GM18505 (cell line): ENCODE measurements around the gene ERGIC1.

Experiments used
- ATAC-seq: cut with Tn5 transposase; IDR thresholded peaks from one replicate; pipeline ENCODE4 v1.9.1; 2021; ENCODE audit not compliant: unreplicated experiment
- POLR2A ChIP-seq: IDR thresholded peaks from 4 replicates; pipeline ENCODE4 v1.6.1; 2011; ENCODE audit warnings: borderline replicate concordance; ENCODE audit not compliant: insufficient read depth, insufficient read length; ENCODE audit errors: extremely low read depth

Gene ERGIC1

DNA sequence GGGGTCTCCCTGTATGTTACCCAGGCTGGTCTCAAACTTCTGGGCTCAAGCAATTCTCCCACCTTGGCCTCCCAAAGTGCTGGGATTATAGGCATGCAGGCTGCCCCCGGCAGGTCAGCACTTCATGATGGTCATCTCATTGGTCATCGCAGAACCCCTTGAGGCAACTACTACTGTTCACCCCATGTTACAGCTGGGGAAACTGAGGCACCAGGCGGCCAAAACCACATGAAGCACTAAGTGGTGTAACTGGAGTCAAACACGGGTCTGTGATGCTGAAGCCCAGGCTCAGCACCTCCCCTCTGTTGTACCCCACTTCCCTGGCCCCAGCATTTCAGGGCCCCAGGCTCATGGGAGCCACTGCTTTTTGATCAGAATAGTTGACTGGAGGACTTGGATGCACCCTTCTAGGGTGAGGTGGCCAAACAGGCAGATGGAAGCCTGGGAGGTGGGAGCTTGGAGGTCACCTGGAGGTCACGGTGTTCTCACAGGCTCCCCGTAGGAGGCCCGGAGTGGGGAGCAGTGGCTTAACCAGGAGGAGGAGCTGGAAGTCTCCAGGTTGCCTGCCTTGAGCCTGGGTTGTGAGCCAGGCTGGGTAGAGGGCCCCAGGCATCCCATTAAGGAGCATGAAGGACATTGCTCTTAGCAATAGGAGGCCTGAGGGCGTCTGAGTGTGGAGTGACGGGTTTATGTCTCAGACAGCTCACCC is 67.9 kb downstream of the ERGIC1 start:
- no peak for ATAC-seq
- TF ChIP-seq POLR2A: no peak

DNA sequence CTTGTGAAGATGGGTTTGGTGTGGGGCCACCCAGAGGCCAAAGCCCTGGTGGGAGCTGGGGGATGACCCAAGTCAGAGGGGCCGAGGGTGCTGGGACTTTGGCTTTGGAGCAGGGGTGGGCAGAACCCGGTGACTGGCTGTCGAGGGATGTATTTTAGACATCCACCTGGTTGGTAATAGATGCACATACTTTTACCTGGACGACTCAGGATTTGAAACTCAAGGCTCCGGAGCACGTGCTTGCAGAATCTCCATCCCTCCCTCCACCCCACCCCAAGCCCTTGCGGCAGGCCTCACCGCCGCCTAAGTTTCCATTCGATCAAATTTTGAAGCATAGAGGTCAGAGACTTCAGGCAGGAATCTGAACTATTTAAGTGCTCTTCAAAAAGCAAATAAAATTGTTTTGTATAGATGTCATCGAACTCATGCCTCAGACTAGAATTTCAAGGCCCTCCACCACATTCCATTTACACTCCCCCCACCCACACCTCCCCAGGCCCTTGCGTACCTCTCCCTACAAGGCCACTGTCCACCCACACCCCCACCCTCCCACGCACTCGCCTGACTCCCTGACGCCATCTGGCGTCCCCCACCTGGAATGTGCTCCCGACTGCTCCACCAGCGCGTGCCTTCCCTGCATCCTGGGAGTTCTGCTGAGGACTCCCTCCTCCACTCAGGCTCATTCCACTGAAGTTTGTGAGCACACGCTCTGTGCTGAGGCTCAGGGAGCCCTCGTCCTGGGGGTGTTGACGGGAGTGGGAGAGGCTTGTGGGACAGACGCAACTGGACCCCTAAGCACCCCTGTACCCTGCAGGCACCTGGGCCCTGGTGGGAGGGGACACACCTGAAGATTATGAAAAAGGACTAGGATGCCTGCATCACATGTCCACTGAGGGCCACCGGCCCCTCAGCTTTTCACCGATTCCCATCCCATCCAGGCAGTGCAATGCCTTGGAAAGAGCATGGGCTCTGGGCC is 68.7 kb downstream of the ERGIC1 start:
- no peak for ATAC-seq
- TF ChIP-seq POLR2A: no peak

DNA sequence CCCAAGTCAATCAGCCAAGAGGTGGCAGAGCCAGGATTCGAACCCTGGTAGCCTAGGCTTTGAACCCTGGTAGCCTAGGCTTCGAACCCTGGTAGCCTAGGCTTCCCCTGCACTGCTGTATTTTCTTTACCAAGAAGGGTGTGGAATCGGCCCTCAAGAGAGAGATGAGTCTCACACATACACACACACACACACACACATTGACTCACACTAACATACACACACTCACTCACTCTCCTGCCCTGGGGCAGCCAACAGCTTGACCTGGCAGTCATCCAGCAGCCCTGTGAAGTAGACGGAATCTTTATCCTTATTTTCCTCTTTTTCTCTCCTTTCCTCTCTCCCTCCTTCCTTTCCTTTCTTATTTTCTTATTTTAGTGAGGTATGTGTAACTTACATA is 69.7 kb downstream of the ERGIC1 start:
- ATAC-seq: no peak
- no peak for TF ChIP-seq POLR2A

DNA sequence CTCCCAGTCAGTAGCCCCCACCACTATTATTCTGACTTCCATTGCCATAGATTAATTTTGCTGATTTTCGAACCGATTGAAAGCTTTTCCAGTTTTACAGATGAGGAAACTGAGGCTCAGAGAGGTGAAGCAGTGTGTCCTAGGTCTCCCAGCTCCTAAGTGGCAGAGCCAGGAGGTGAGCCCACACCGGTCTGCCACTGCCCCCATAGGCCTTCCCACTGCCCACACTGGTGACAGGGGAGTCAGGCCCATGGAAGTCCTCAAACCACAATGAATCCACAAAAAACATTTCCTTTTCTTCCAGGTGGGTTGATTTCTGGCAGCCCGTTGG is 70.2 kb downstream of the ERGIC1 start:
- TF ChIP-seq POLR2A: no peak
- no peak for ATAC-seq

DNA sequence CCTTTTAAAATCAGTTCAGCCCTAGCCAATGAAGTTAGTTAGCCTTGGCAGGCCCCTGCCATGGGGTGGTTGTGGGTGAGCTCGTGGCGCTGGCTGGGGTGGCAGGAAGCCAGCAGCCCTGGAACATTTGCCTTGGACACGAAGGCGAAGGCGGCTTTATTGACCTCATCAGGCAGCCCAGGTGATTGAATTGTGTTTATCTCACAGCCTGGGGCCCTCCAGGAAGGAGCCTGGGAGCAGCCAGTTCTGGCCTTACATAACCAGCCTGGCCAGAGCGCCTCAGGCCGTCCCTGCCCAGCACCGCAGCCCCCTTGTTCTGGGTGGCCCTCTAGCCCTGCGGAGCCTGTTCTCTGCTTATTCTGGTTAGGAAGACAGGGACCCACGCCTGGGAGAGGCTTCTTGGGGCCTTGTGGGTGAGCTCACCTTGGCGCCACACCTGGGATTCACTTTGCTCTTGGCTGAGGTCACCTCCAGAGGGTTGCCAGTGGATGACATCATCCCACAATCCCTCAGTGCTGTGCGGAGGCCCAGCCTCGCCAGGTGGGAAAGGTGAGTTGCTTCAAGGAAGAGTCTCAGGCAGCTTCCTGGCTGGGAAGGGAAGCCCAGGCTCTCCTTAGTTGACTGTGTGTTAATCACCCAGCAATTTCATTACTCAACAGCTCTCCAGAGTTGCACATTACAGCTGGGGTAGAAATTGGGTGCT is 70.7 kb downstream of the ERGIC1 start:
- TF ChIP-seq POLR2A: no peak
- no peak for ATAC-seq

- no peak for TF ChIP-seq POLR2A
- no peak for ATAC-seq
Measured at GRCh38 chr5:172905346-172906140, 71.5 kb downstream of the ERGIC1 start.

GRCh38 chr5:172906436-172906835 is 72.4 kb downstream of the ERGIC1 start:
- no peak for ATAC-seq
- no peak for TF ChIP-seq POLR2A

DNA sequence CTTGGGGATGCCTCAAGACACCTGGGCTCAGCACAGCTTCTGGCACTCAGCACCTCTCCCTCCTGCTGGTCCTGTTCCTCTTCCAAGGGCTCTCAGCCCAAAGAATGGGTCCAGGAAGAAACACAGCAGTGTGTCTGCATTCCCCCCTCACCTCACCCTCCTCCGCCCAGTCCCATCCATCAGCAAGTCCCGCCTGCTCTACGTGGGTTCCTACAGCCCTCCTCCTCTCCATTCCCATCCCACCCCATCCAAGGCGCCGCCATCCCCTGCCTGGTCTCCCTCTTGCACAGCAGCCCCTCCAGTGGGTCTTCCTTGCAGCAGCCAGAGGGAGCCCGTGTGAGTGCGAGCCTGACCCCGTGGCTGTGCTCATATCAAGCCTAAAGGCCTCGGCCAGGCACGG is 72.8 kb downstream of the ERGIC1 start:
- ATAC-seq: no peak
- no peak for TF ChIP-seq POLR2A

DNA sequence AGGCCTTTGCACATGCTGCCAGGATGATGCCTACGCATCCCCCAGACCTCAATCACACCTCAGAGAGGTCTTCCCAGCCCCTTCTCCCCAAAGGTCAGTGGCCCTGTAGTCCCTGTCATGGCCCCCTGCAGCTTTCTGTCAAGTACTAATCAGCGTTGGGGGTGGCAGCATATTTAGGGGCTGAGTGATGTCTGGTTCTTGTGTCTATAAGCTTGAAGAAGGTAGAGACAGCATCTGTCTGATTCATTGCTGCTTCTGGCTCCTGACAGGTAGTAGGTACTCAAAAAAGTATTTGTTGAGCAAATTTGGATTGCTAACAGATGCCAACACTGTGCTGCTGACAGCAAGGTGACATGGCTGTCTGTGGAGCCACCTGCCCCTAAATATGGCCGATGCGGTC is 73.6 kb downstream of the ERGIC1 start:
- no peak for TF ChIP-seq POLR2A
- ATAC-seq: no peak

GRCh38 chr5:172908662-172909061 is 74.6 kb downstream of the ERGIC1 start:
- no peak for ATAC-seq
- no peak for TF ChIP-seq POLR2A

- ATAC-seq: no peak
- no peak for TF ChIP-seq POLR2A
Measured at GRCh38 chr5:172909931-172910502, 76.0 kb downstream of the ERGIC1 start.

DNA sequence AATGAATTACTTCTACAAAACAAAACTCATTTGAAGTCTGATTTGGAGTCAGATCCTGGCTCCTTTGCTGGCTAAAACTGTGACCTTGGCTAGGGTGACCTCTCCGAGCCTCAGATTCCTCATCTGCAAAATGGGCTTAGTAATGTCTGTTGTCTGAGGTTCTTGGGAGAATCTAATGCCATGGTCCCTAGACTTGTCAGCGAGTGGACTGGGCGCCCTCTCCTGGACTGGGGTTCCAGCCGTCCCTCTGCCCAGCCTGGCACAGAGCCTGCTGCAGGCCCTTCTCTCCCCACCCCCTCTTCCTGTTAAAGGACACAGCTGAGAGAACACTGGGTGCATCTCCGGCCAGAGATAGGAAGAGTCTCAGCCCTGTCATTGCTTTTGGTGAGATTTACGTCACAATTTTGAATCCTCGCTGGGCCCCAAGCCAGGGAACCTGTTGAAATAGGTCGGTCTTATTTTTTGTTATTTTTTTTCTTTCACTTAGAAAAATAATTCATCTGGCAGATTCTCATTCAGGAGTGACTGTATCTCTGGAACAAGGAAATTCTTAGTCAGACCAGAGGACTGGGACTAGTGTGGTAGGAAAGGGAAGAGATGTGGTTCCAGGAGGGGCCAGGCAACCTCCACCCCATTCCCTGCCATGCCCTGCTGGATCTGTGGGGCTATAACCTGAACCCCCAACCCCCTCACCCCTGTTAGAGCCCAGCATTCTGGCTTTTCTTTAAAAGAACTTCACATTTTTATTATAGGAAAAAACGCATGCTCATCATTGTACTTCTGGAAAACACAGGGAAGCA is 77.0 kb downstream of the ERGIC1 start:
- TF ChIP-seq POLR2A: no peak
- no peak for ATAC-seq
